PC-3 (cell line): ENCODE data around the gene ESYT2.

Experiments used
- CTCF ChIP-seq: fragments of 300-600 bp; sonication (generic); conservative IDR thresholded peaks from 2 replicates; pipeline ENCODE4 v1.5.1; 2017; ENCODE audit warnings: antibody characterized with exemption, low read depth, mild to moderate bottlenecking, low read length
- EZH2 ChIP-seq: fragments of 300-600 bp; sonication (generic); IDR thresholded peaks from one replicate; pipeline ENCODE4 v1.6.1; 2017; ENCODE audit warnings: antibody characterized with exemption, mild to moderate bottlenecking, low read length; ENCODE audit not compliant: unreplicated experiment

- TF ChIP-seq EZH2, result no peak
- TF ChIP-seq CTCF, result no peak
Measured at GRCh38 chr7:158759749-158760444, 69.4 kb downstream of the ESYT2 start.
